ENCODE measurements around the gene MCHR1.

GRCh38 chr22:40645579-40646197 is 33.6 kb upstream of the MCHR1 start:
- no peak for TF ChIP-seq CTCF (IDR thresholded peaks at IDR 0.05)
- no peak for TF ChIP-seq EP300 (IDR thresholded peaks at IDR 0.05)
- TF ChIP-seq POLR2A (IDR thresholded peaks at IDR 0.05), result no peak

All from ovary (tissue), 3 donors.